ENCODE measurements around the gene XPOT.

XPOT gene

DNA sequence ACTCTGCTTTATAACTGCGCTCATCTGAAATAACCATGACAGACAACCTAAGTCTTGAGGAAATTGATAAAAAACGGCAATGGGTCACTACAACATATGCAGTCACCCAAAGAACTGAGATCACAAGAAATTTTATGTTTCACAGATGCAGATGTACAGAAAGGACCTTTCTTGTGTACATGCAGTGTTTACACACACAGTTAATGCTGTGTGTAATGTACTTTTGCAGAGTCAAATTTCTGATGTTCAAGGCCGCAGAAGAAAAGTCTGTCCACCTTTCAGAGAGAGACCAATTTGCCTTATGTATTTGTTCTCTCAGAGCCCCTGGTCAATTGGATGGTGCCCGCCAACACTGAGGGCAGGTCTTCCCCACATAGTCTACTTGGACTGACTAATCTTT, 24.8 kb downstream of the XPOT start:
- DNase-seq = no peak

- DNase-seq = no peak
Measured at GRCh38 chr12:64430886-64431285, 26.7 kb downstream of the XPOT start.

GRCh38 chr12:64431791-64432190, 27.6 kb downstream of the XPOT start:
- DNase-seq = no peak

DNA sequence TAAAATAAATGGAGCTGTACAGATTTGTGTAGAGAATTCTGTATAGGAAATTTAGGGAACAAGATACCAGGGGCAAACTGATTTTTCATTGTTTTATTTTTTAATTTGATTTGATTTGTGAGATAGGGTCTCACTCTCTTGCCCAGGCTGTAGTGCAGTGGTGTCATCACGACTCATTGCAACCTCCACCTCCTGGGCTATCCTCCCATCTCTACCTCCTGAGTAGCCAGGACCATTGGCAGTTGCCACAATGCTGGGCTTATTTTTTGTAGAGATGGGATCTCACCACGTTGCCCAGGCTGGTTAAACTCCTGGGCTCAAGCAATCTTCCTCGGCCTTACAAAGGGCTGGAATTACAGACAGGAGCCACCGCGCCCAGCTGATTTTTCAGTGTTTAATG, 29.7 kb downstream of the XPOT start:
- DNase-seq = no peak

- DNase-seq = no peak
Measured at GRCh38 chr12:64440100-64440499, 35.9 kb downstream of the XPOT start.

- DNase-seq = no peak
Measured at GRCh38 chr12:64445490-64445889, 41.3 kb downstream of the XPOT start.

- DNase-seq = no peak
Measured at GRCh38 chr12:64446295-64446694, 42.1 kb downstream of the XPOT start.

- DNase-seq = no peak
Measured at GRCh38 chr12:64450057-64450640, 46.0 kb downstream of the XPOT start.

- peak in 1 of 2 experiments; percentile 31 for DNase-seq
Measured at GRCh38 chr12:64450711-64451486, 46.7 kb downstream of the XPOT start.

- DNase-seq = peak; percentile 60 to 92
Measured at GRCh38 chr12:64451687-64452558, 47.7 kb downstream of the XPOT start, which contains the start of gene TBK1. TBK1 (plus strand) TSS chr12:64452120; CDS start chr12:64455871, 3,751 bp downstream.

GRCh38 chr12:64452559-64453329, 48.6 kb downstream of the XPOT start:
- peak; percentile 43 to 46 for DNase-seq

DNA sequence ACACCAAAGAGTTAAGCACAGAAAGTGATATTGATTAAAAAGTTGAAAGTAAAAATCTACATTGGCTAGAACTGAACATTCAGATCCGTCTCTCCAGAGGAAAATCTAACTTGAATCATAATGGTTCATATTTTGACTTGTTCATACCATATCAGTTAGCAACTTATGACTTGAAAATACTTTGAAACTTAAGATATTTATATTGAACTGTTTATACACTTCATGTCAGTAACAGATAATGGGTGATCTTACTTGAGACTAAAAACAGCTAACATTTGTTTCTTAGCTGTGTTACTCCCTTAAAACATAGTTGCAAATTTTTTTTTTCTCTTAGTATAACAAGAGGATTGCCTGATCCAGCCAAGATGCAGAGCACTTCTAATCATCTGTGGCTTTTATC, 51.3 kb downstream of the XPOT start:
- DNase-seq = no peak

GRCh38 chr12:64456119-64456518, 51.9 kb downstream of the XPOT start:
- no peak for DNase-seq

DNA sequence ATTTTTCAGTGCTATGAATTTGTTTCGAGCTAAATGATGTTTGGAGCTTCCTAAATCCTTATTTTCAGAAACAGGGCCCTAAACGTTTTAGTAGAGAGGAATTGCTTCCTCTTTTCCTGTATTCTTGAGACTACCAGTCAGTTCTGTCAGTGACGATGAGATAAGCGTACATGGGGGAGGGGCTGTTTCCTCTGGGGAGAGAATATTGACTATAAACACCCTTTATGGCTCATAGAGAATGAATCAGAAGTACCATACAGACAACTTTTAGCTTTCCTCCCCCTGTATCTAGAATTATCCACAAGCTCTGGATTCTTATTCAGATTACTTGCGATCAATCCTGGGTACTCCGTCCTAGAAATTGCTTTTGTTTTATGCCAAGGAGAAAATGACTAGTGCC, 52.8 kb downstream of the XPOT start:
- no peak for DNase-seq

DNA sequence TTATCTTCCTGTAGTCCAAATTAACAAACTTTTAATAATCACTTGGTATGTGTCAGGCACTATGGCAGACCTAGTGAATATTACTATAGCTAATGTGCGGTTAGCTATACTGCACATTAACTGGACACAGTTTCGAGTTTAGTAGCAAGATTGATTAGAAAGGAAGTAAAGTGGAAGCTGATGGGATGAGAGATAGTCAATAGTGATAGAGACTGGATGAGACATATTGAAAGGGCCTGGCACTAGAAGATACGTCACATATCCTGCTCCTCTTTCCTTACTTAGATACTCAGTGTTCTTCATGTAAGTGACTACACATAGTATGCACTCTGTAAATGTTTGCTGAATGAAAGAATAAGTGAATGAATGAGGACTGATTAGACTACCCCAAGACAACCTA, 53.3 kb downstream of the XPOT start:
- DNase-seq = no peak

DNA sequence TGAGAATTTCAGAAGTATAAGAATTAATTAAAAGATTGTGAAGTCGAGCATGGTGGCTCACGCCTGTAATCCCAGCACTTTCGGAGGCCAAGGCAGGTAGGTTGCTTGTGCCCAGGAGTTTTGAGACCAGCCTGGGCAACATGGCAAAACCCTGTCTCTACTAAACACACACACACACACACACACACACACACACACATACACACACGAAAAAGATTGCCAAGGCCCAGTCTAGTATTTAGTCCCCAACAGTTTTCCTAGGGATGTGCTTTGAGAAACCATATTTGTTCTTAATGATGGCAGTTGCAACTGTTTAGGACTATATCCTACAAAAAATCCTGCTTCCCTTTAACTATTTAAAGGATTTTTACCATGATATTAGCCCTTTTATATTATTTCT, 53.7 kb downstream of the XPOT start:
- DNase-seq = no peak

GRCh38 chr12:64459394-64459891, 55.3 kb downstream of the XPOT start:
- DNase-seq = no peak

DNA sequence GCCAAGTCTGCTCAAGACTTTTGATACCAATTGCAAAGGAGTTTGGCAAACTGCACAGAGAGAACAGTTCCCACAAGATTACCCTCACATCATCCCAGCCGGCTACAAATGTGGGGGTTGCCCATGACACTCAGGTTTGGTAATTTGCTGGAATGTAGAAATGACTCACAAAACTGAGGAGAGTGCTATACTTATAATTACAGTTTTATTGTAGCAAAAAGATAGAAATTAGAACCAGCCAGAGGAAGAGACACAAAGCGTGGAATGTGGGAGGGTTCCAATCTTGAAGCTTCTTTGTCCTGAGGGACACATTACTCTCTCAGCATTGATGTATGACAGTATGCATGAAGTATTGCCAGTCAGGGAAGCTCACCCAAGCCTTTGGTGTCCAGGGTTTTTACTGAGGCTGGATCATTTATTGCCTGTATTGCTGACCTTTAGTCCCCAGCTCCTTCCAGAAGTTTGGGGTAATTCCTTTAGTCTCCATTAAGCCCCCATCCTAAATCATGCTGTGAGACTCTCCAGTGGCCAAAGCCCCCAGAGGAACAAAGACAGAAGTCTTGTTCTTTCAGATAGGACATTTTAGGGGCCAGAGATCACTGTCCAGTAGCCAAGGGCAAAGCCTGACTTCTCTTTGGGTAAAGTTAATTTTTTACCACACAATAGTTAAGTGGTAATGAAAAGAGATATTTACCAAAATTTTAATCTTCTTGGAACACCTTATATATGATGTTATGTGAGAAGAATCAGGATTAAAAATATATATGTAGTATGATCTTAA, 57.6 kb downstream of the XPOT start:
- DNase-seq = no peak

DNA sequence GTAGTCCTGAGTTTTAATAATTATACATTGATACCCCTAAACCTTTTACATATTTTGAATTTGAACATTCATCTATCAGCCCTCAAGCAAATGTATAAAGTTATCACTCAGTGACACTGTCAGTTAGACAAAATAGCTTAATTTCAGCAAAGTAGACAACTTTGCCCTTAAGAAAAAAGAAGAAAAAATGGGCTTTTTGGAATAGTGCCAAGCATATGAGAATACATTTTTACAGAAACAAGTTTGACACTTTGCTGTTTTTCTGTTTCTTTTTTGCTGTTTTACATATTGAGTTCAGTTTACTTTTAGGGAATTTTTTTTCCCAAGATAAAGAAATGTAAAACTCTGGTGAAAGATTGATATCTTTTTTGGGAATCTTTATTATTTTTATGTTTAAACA, 62.0 kb downstream of the XPOT start:
- no peak for DNase-seq

- no peak for DNase-seq
Measured at GRCh38 chr12:64468966-64469365, 64.8 kb downstream of the XPOT start.

DNA sequence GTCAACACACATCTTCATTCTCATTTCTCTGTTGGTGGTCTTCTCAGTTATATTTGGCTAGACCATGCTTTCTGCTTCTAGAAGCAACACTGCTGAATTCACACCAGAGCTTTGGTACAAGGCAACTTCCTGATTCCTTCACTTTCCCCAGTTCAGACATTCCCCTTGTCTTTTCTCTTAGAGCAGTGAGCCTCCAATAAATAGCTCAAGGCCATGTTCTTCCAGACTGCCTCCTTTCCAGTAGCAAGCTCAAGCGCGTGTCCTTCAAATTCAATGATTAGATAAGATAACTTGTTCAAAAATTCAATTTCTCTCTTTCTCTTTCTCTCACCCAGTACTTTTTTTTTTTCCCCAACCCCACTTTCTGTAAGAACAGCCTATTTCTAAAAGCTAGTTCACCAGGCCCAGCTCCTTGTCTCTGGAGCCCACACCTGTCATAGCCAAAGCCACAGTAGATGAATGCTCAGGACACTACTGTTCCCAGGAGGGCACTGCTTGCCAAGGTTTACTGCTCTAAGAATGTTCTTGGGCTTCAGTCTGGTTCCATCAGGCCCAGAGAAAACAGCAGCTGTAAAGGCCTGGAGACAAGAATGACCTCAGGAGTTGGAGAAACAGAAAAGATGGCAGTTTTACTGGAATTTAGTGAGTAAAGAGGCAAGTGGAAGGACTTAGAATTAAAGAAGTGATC, 65.4 kb downstream of the XPOT start:
- DNase-seq = no peak

Measured in NCI-H526 (cell line).